ENCODE measurements around the gene SAP30.

DNA sequence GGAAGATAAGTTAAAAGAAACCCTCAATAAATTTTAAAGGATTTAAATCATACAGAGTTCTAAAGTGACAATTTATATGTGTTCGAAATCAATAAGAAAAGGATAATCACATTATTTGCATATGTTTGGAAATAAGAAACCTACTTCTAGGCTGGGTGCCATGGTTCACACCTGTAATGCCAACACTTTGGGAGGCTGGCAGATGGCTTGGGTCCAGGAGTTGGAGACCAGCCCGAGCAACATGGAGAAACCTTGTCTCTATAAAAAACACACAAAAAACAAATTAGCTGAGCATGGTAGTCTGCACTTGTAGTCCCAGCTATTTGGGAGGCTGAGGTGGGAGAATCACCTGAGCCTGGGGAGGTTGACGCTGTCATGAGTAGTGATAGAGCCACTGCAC, 8.1 kb upstream of the SAP30 start:
- TF ChIP-seq, protein P1, sequence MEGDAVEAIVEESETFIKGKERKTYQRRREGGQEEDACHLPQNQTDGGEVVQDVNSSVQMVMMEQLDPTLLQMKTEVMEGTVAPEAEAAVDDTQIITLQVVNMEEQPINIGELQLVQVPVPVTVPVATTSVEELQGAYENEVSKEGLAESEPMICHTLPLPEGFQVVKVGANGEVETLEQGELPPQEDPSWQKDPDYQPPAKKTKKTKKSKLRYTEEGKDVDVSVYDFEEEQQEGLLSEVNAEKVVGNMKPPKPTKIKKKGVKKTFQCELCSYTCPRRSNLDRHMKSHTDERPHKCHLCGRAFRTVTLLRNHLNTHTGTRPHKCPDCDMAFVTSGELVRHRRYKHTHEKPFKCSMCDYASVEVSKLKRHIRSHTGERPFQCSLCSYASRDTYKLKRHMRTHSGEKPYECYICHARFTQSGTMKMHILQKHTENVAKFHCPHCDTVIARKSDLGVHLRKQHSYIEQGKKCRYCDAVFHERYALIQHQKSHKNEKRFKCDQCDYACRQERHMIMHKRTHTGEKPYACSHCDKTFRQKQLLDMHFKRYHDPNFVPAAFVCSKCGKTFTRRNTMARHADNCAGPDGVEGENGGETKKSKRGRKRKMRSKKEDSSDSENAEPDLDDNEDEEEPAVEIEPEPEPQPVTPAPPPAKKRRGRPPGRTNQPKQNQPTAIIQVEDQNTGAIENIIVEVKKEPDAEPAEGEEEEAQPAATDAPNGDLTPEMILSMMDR (IDR thresholded peaks at IDR 0.05), result no peak
- TF ChIP-seq POLR2A (IDR thresholded peaks at IDR 0.05), result no peak

All from uterus (tissue), 2 donors.